Measurements from ENCODE around the gene HIGD1A.

The HIGD1A gene

GRCh38 chr3:42746455-42747450 lies 57.5 kb downstream of the HIGD1A start:
- in situ Hi-C loops (cut with HindIII; ENCODE audit: low pct_ligation_motif_present, low pct_unique_long_range_greater_than_20kb, low sequenced_read_pairs) = no loop called here
- no peak for DNase-seq

- in situ Hi-C loops (cut with HindIII; ENCODE audit: low pct_ligation_motif_present, low pct_unique_long_range_greater_than_20kb, low sequenced_read_pairs) = no loop called here
- no peak for DNase-seq
These were observed 58.4 kb downstream of the HIGD1A start for GRCh38 chr3:42745776-42746454.

GRCh38 chr3:42745291-42745745 lies 59.0 kb downstream of the HIGD1A start:
- no peak for DNase-seq
- in situ Hi-C loops (cut with HindIII; ENCODE audit: low pct_ligation_motif_present, low pct_unique_long_range_greater_than_20kb, low sequenced_read_pairs) = no loop called here

GRCh38 chr3:42743204-42743995 lies 60.9 kb downstream of the HIGD1A start:
- in situ Hi-C loops (cut with HindIII; ENCODE audit: low pct_ligation_motif_present, low pct_unique_long_range_greater_than_20kb, low sequenced_read_pairs) = no loop called here
- no peak for DNase-seq

GRCh38 chr3:42742688-42743087 lies 61.6 kb downstream of the HIGD1A start:
- DNase-seq = no peak
- in situ Hi-C loops (cut with HindIII; ENCODE audit: low pct_ligation_motif_present, low pct_unique_long_range_greater_than_20kb, low sequenced_read_pairs) = no loop called here

- DNase-seq = no peak
- in situ Hi-C loops (cut with HindIII; ENCODE audit: low pct_ligation_motif_present, low pct_unique_long_range_greater_than_20kb, low sequenced_read_pairs) = no loop called here
These were observed 62.0 kb downstream of the HIGD1A start for GRCh38 chr3:42742259-42742658.

GRCh38 chr3:42741796-42742195 lies 62.5 kb downstream of the HIGD1A start:
- in situ Hi-C loops (cut with HindIII; ENCODE audit: low pct_ligation_motif_present, low pct_unique_long_range_greater_than_20kb, low sequenced_read_pairs) = no loop called here
- no peak for DNase-seq

- in situ Hi-C loops (cut with HindIII; ENCODE audit: low pct_ligation_motif_present, low pct_unique_long_range_greater_than_20kb, low sequenced_read_pairs) = no loop called here
- DNase-seq = no peak
These were observed 64.7 kb downstream of the HIGD1A start for GRCh38 chr3:42739401-42740158.

- DNase-seq = no peak
- in situ Hi-C loops (cut with HindIII; ENCODE audit: low pct_ligation_motif_present, low pct_unique_long_range_greater_than_20kb, low sequenced_read_pairs) = no loop called here
These were observed 67.8 kb downstream of the HIGD1A start for GRCh38 chr3:42736531-42736930.

- no peak for DNase-seq
- in situ Hi-C loops (cut with HindIII; ENCODE audit: low pct_ligation_motif_present, low pct_unique_long_range_greater_than_20kb, low sequenced_read_pairs) = no loop called here
These were observed 68.2 kb downstream of the HIGD1A start for GRCh38 chr3:42736081-42736480.

- DNase-seq = no peak
- in situ Hi-C loops (cut with HindIII; ENCODE audit: low pct_ligation_motif_present, low pct_unique_long_range_greater_than_20kb, low sequenced_read_pairs) = no loop called here
These were observed 68.7 kb downstream of the HIGD1A start for GRCh38 chr3:42735615-42736014.

- no peak for DNase-seq
- in situ Hi-C loops (cut with HindIII; ENCODE audit: low pct_ligation_motif_present, low pct_unique_long_range_greater_than_20kb, low sequenced_read_pairs) = no loop called here
These were observed 69.3 kb downstream of the HIGD1A start for GRCh38 chr3:42735019-42735418.

GRCh38 chr3:42734263-42734860 lies 69.9 kb downstream of the HIGD1A start:
- in situ Hi-C loops (cut with HindIII; ENCODE audit: low pct_ligation_motif_present, low pct_unique_long_range_greater_than_20kb, low sequenced_read_pairs) = no loop called here
- DNase-seq = no peak

- DNase-seq = no peak
- in situ Hi-C loops (cut with HindIII; ENCODE audit: low pct_ligation_motif_present, low pct_unique_long_range_greater_than_20kb, low sequenced_read_pairs) = no loop called here
These were observed 70.6 kb downstream of the HIGD1A start for GRCh38 chr3:42733501-42734262.

Measured in ACHN (cell line).